OCI-LY3 (cell line): Measurements from ENCODE around the gene FCMR.

ENCODE experiments used
- H2AFZ ChIP-seq: fragments of 200-600, 300-600 bp; shearing (Covaris generic); 2 replicates; pipeline ENCODE4 v1.6.0; 2014; ENCODE audit warnings: antibody characterized with exemption, low read depth, low read length
- H3K27ac ChIP-seq: fragments of 200-600, 300-600 bp; sonication (generic); 2 replicates; pipeline ENCODE4 v1.5.1; 2014; ENCODE audit warnings: mild to moderate bottlenecking, low read length, moderate library complexity, mixed read lengths
- H3K27me3 ChIP-seq: fragments of 200-600, 300-600 bp; sonication (generic); 2 replicates; pipeline ENCODE4 v1.6.1; 2014; ENCODE audit warnings: low read depth, low read length, mixed read lengths
- H3K36me3 ChIP-seq: fragments of 200-600, 300-600 bp; sonication (generic); replicated peaks from 2 replicates; pipeline ENCODE3; 2014; ENCODE audit warnings: low read depth, low read length, mixed read lengths
- H3K4me1 ChIP-seq: fragments of 300-600, 200-600 bp; sonication (generic); 2 replicates; pipeline ENCODE4 v1.6.1; 2014; ENCODE audit warnings: low read length, mixed read lengths
- H3K4me2 ChIP-seq: fragments of 200-600, 300-600 bp; sonication (generic); 2 replicates; pipeline ENCODE4 v1.6.1; 2014; ENCODE audit warnings: low read length, mixed read lengths
- H3K4me3 ChIP-seq: fragments of 300-600, 200-600 bp; sonication (generic); 2 replicates; pipeline ENCODE4 v1.5.1; 2014; ENCODE audit warnings: antibody characterized with exemption, mild to moderate bottlenecking, low read length, moderate library complexity
- H3K79me2 ChIP-seq: fragments of 300-600, 200-600 bp; shearing (Covaris generic); 2 replicates; pipeline ENCODE4 v1.6.1; 2014; ENCODE audit warnings: mild to moderate bottlenecking, low read length, mixed read lengths
- H3K9ac ChIP-seq: fragments of 300-600, 200-600 bp; shearing (Covaris generic); 2 replicates; pipeline ENCODE4 v1.6.0; 2014; ENCODE audit warnings: mild to moderate bottlenecking, low read length, moderate library complexity
- H3K9me3 ChIP-seq: fragments of 200-600, 300-600 bp; shearing (Covaris generic); 2 replicates; pipeline ENCODE4 v1.6.1; 2014; ENCODE audit warnings: low read length, mixed read lengths; ENCODE audit not compliant: insufficient read depth
- H4K20me1 ChIP-seq: fragments of 200-600, 300-600 bp; sonication (generic); 2 replicates; pipeline ENCODE4 v1.6.1; 2016; ENCODE audit warnings: low read length, mixed read lengths; ENCODE audit not compliant: insufficient read depth
- EZH2phosphoT487 ChIP-seq: fragments of 200-600 bp; shearing (Covaris generic); IDR thresholded peaks from 2 replicates; pipeline ENCODE4 v1.6.1; 2018; ENCODE audit warnings: antibody characterized with exemption, mixed run types, low read depth
- TF ChIP-seq, protein P1 (sequence below): fragments of 200-600, 300-600 bp; sonication (generic); IDR thresholded peaks from 2 replicates; pipeline ENCODE4 v1.5.1; 2014; ENCODE audit warnings: antibody characterized with exemption, low read length, low read depth

FCMR gene

DNA sequence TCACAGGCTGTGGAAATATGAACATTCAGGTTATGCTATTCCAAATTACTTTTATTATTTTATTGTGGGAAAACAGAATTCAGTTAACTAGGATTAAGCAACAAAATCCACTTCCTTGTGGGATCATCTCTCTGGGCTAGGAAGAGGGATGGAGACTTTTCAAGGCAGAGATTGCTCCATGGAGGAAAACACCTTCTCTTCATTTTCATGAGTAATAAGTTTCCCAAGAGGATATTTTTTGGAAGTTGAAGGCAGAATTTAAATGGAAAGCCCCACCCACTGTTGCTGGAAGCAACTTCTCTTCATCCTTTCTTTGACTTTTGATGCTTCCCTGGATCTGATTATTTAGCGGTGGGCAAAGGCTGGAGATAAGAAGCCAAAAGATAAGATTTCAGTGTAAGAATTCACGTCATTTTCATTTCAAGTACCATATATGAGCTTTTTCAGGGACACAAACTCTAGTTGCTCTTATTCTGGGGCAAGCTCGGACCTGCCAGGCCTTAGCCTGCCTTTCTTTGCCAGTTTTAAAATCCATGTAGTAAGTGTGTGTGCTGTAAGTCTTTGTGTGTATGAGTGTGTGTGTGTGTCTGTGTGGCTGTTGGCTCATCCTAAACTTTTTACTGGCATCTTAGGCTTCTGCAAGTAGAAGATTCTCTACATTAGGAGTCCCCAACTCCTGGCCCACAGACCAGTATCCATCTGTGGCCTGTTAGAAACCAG, 36.2 kb downstream of the FCMR start:
- TF ChIP-seq, protein P1, sequence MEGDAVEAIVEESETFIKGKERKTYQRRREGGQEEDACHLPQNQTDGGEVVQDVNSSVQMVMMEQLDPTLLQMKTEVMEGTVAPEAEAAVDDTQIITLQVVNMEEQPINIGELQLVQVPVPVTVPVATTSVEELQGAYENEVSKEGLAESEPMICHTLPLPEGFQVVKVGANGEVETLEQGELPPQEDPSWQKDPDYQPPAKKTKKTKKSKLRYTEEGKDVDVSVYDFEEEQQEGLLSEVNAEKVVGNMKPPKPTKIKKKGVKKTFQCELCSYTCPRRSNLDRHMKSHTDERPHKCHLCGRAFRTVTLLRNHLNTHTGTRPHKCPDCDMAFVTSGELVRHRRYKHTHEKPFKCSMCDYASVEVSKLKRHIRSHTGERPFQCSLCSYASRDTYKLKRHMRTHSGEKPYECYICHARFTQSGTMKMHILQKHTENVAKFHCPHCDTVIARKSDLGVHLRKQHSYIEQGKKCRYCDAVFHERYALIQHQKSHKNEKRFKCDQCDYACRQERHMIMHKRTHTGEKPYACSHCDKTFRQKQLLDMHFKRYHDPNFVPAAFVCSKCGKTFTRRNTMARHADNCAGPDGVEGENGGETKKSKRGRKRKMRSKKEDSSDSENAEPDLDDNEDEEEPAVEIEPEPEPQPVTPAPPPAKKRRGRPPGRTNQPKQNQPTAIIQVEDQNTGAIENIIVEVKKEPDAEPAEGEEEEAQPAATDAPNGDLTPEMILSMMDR: no peak
- no peak for TF ChIP-seq EZH2phosphoT487
- H3K27me3 ChIP-seq: peaks cover 20% of the 10 kb centered on the region
- H4K20me1 ChIP-seq: no peaks in the 10 kb centered on the region
- H3K4me1 ChIP-seq: peaks cover 2% of the 10 kb centered on the region
- no peaks in the 10 kb centered on the region for H3K9me3 ChIP-seq
- H3K36me3 ChIP-seq: no peaks in the 10 kb centered on the region
- H3K4me2 ChIP-seq: no peak overlapping the region
- no peak overlapping the region for H3K4me3 ChIP-seq
- H3K27ac ChIP-seq: no peak overlapping the region
- H3K9ac ChIP-seq: no peak overlapping the region
- H3K79me2 ChIP-seq: no peaks in the 10 kb centered on the region
- H2AFZ ChIP-seq: no peak overlapping the region

DNA sequence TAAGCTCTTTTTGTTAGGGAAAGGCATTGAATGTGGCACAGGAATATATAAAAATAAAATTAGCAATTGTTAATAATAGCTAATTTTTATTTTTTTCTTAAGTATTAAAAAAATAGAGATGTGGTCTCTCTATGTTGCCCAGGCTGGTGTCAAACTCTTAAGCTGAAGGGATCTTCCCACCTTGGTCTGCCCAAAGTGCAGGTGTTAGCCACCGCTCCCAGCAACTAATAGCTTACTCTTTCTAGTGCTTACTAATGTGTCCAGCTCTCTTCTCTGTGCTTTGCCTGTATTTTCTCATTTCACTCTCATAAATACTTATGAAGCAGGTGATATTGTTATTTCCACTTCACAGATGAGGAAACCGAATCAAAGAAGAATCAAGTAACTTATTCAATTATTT, 37.9 kb downstream of the FCMR start:
- Histone ChIP-seq H3K79me2 (no peaks in the 10 kb centered on the region), H3K4me2 (no peak overlapping the region), H3K9ac (no peak overlapping the region), H3K27ac (no peak overlapping the region), H4K20me1 (no peaks in the 10 kb centered on the region), H3K27me3 (peaks cover 17% of the 10 kb centered on the region), H3K9me3 (peaks cover 8% of the 10 kb centered on the region; the same call in 1 of the 2 replicates), H2AFZ (no peak overlapping the region), H3K4me1 (no peaks in the 10 kb centered on the region), H3K4me3 (no peak overlapping the region), H3K36me3 (no peaks in the 10 kb centered on the region)
- TF ChIP-seq, protein P1: no peak
- TF ChIP-seq EZH2phosphoT487: no peak

DNA sequence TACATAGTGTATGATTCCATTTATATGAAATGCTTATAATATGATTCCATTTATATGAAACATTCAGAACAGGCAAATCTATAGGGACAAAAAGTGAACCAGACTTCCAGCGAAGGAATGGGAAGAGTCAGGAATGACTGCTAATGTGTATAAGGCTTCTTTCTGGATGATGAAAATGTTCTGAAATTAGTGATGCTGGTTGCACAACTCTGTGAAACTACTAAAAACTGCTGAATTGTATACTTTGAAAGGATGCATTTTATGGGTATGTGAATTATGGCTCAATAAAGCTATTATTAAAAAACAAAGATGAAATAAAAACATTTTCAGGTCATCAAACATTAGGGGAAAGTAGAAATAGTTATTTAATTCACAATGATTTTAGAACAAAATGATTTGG, 38.6 kb downstream of the FCMR start:
- H3K9ac ChIP-seq: no peak overlapping the region
- peaks cover 13% of the 10 kb centered on the region; the same call in 1 of the 2 replicates for H3K9me3 ChIP-seq
- no peaks in the 10 kb centered on the region for H3K36me3 ChIP-seq
- H3K27me3 ChIP-seq: peaks cover 17% of the 10 kb centered on the region
- no peak overlapping the region for H3K4me2 ChIP-seq
- no peaks in the 10 kb centered on the region for H4K20me1 ChIP-seq
- H3K79me2 ChIP-seq: no peaks in the 10 kb centered on the region
- H3K4me1 ChIP-seq: no peaks in the 10 kb centered on the region
- no peak for TF ChIP-seq EZH2phosphoT487
- TF ChIP-seq, protein P1: no peak
- H2AFZ ChIP-seq: no peak overlapping the region
- no peak overlapping the region for H3K4me3 ChIP-seq
- H3K27ac ChIP-seq: no peak overlapping the region

DNA sequence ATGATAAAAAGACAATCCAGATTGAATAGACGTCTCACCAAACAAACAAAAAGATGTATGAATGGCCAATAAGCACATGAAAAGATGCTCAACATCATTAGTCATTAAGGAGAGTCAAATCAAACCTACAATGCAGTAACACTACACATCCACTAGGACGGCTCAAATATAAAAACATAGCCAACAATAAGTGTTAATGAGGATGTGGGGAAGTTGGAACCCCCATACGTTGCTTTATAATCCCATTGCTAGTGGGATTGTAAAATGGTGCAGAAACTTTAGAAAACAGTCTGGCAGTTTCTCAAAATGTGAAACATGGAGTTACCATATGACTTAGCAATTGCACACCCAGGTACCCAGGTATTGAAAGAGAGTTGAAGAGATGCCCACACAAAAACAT, 39.2 kb downstream of the FCMR start:
- no peak overlapping the region for H3K4me3 ChIP-seq
- no peaks in the 10 kb centered on the region for H4K20me1 ChIP-seq
- H3K4me2 ChIP-seq: no peak overlapping the region
- no peak overlapping the region for H3K27ac ChIP-seq
- H3K9ac ChIP-seq: no peak overlapping the region
- TF ChIP-seq EZH2phosphoT487: no peak
- TF ChIP-seq, protein P1: peak; percentile 29
- peaks cover 12% of the 10 kb centered on the region for H3K27me3 ChIP-seq
- H3K36me3 ChIP-seq: no peaks in the 10 kb centered on the region
- H3K4me1 ChIP-seq: no peaks in the 10 kb centered on the region
- H2AFZ ChIP-seq: no peak overlapping the region
- H3K79me2 ChIP-seq: no peaks in the 10 kb centered on the region
- H3K9me3 ChIP-seq: peaks cover 19% of the 10 kb centered on the region; the same call in 1 of the 2 replicates
